Measurements from ENCODE around the gene ARL5C.

DNA sequence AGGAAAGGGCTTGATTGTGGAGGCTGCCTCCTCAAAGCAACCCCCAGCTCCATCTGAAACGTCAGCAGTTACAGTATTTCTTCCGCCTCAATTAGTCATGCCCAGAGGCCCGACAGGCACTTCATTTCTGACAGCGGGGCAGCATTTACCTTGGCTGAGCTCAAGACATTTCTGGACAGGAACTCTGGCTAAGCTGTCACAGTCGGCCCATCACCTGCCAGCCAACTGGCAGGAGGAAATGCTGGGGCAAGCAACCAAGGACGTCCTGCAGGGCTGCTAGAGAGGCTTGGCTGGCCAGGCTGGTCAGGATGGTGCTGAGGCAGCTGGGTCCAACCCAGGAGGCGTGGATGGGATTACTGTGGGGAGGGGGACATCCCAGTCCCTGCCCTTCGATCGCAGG is 42.3 kb downstream of the ARL5C start:
- TF ChIP-seq, protein P1, sequence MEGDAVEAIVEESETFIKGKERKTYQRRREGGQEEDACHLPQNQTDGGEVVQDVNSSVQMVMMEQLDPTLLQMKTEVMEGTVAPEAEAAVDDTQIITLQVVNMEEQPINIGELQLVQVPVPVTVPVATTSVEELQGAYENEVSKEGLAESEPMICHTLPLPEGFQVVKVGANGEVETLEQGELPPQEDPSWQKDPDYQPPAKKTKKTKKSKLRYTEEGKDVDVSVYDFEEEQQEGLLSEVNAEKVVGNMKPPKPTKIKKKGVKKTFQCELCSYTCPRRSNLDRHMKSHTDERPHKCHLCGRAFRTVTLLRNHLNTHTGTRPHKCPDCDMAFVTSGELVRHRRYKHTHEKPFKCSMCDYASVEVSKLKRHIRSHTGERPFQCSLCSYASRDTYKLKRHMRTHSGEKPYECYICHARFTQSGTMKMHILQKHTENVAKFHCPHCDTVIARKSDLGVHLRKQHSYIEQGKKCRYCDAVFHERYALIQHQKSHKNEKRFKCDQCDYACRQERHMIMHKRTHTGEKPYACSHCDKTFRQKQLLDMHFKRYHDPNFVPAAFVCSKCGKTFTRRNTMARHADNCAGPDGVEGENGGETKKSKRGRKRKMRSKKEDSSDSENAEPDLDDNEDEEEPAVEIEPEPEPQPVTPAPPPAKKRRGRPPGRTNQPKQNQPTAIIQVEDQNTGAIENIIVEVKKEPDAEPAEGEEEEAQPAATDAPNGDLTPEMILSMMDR (conservative IDR thresholded peaks at IDR 0.05): no peak
- TF ChIP-seq EZH2 (IDR thresholded peaks at IDR 0.05; ENCODE audit: low read depth): no peak

Data from PC-9 (cell line).